ENCODE data around the gene ABLIM1. TPM values are rescaled to one million over a fixed set of nuclear protein-coding genes. Genes with fewer than 3 reads are reported as not detected.

ABLIM1 gene
- total RNA-seq, 4 donors from 2014 or later, result 122 to 257 (median 138) TPM

DNA sequence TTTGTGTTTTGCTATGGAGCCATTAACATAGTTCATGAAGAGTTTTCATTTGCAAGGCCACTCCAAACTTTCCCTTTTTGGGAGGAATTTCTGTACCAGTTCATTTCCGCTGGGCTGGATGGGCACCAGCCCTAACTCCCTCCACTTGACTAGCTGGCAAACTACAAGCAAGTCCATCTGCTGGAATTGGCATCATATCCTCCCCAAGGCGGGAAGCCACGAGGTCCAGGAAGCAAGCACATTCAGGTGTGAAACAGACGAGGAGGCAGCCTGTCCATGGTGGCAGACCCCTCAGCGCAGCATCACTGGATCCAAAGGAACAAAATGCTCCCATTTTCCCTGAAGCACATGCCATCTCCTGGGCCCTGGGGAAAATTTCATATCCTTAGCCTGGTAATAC lies 125.8 kb downstream of the ABLIM1 start:
- ATAC-seq (ENCODE audit: low FRiP score), result no peak
- DNase-seq (ENCODE audit: low spot score), result no peak
- TF ChIP-seq CTCF (IDR thresholded peaks at IDR 0.05), result no peak

DNA sequence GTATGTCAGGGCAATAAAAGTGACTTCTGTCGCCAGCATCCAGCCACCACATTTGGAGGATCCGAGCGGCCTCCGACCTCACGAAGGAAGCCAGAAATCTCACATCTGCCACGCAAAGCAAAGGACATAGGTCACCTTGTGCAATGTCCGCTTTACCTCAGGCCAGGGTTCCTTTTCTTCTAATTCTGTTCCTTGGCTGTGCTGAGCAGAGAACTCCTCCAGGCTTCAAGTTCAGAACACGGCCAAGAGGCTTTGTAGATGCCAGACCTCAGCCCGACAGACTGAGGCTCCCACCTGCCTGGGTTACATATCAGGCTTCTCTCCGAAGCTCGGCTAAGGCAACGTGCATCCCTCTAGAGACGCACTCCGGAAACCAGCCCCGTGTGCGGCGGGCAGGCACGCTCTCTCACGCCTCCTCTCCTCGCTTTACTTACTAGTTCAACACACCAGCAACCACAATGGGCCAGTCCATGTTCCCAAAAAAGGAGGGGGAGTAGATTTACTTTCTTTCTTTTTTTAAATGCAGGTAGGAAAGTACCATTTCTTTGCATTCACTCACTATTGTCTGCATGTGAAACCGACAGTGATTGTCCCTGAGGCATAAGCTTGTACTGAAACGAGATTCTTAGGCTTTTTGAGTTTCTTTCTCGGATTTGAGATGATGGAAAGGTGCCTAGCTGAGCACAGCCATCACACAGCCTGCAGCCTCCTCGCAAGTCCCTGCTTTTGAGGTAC lies 131.4 kb downstream of the ABLIM1 start:
- TF ChIP-seq CTCF (IDR thresholded peaks at IDR 0.05), result no peak
- ATAC-seq (ENCODE audit: low FRiP score) (peak; percentile 71), DNase-seq (ENCODE audit: low spot score) (no peak)

GRCh38 chr10:114526126-114526503 lies 132.0 kb downstream of the ABLIM1 start:
- no peak for ATAC-seq (ENCODE audit: low FRiP score)
- no peak for TF ChIP-seq CTCF (IDR thresholded peaks at IDR 0.05)

DNA sequence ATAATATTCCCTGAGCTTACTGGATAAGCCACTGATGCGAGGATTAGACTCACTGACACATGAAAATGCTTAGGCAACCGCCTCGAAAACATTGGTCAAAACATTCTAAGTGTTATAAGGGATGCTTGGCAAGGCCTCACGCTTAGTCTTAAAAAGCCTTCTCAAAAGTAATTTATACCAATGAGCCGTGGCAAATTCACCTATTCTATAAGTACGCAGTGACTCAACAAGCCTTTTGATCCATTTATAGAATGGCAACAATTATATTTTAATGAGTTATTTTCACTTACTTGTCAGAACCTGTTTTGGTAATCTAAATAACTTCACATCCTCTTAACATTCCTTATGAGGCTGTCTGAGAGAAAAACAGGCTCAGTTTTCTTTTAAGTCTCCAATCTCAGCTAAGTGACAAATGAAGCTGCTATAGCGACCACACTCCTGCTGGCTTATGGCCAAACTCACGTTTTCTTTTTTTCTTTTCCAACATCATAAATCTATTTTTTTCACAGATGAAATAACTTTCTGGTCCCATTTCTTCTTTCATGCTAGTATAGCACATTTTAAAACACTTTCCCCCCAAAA lies 132.6 kb downstream of the ABLIM1 start:
- DNase-seq (ENCODE audit: low spot score), result no peak
- no peak for TF ChIP-seq CTCF (IDR thresholded peaks at IDR 0.05)

More at GRCh38 chr10:114526126-114526503, 132.0 kb downstream of the ABLIM1 start:
- DNase-seq (ENCODE audit: low spot score), result no peak

DNA sequence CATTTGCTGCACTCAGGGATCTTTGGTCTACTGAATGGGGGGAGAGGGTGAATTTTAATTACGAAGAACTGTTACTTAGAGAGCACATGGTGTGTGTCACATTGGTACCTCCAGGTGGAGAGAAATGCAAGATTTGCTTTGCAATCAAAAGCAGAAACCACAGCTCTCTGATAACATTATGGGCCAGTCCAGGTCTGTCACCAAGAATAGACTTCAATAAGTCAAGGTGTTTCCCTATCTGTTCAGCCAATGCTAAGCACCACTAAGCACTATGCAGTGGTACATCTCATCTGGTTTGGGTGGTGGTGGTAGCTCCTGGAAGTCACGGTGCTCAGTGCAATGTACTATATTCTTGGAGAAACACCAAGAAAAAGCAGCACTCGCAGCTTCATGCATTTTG lies 134.2 kb downstream of the ABLIM1 start:
- DNase-seq (ENCODE audit: low spot score) (no peak), ATAC-seq (ENCODE audit: low FRiP score) (no peak)
- TF ChIP-seq CTCF (IDR thresholded peaks at IDR 0.05), result no peak

More for the DNA sequence above, 132.6 kb downstream of the ABLIM1 start:
- no peak for ATAC-seq (ENCODE audit: low FRiP score)

- no peak for TF ChIP-seq CTCF (IDR thresholded peaks at IDR 0.05)
- ATAC-seq (ENCODE audit: low FRiP score) (no peak), DNase-seq (ENCODE audit: low spot score) (no peak)
Observed at GRCh38 chr10:114521255-114521654, 136.8 kb downstream of the ABLIM1 start.

DNA sequence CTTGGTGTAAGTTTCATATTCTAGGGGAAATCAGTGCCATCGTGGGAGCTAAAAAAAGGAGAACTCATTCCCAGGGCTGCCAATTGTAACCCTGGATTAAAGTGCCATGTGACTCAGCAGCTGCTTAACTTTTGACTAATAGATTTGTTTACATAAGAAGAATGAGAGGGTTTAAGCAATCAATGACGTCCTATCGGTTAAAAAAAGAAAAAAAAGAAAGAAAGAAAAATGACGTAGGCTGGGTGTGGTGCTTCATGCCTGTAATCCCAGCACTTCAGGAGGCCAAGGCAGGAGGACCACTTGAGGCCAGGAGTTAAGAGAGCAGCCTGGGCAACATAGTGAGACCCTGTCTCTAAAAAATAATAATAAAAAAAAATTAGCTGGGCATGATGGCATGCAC lies 137.6 kb downstream of the ABLIM1 start:
- no peak for TF ChIP-seq CTCF (IDR thresholded peaks at IDR 0.05)
- ATAC-seq (ENCODE audit: low FRiP score) (no peak), DNase-seq (ENCODE audit: low spot score) (no peak)

Measured in omental fat pad (tissue), 4 donors.